Hepatocyte (in vitro differentiated cells): ENCODE data around the gene ACACB. TPM values are rescaled to one million over a fixed set of nuclear protein-coding genes. Genes with fewer than 3 reads are reported as not detected.

Experiments used
- DNase-seq: peaks from one replicate; pipeline ENCODE4 v3.0.0-alpha.2; 2016; ENCODE audit warnings: low spot score
- H2AFZ ChIP-seq: fragments of 200-600 bp; sonication (generic); 2 replicates; pipeline ENCODE4 v1.6.0; 2016; ENCODE audit warnings: antibody characterized with exemption, mild to moderate bottlenecking
- H3K27ac ChIP-seq: fragments of 200-600 bp; sonication (generic); 2 replicates; pipeline ENCODE4 v1.5.1; 2016; ENCODE audit warnings: mild to moderate bottlenecking
- H3K27me3 ChIP-seq: fragments of 200-600 bp; sonication (generic); 2 replicates; pipeline ENCODE4 v1.6.1; 2016
- H3K36me3 ChIP-seq: fragments of 200-600 bp; sonication (generic); replicated peaks from 2 replicates; pipeline ENCODE4 v1.5.1; 2016; ENCODE audit warnings: low read depth; ENCODE audit not compliant: insufficient read depth
- H3K4me1 ChIP-seq: fragments of 200-600 bp; sonication (generic); 2 replicates; pipeline ENCODE4 v1.5.1; 2016; ENCODE audit warnings: mild to moderate bottlenecking, moderate library complexity; ENCODE audit not compliant: insufficient read depth
- H3K4me2 ChIP-seq: fragments of 200-600 bp; sonication (generic); 2 replicates; pipeline ENCODE4 v1.6.0; 2016
- H3K4me3 ChIP-seq: fragments of 200-600 bp; sonication (generic); 2 replicates; pipeline ENCODE4 v1.5.1; 2016; ENCODE audit warnings: mild to moderate bottlenecking
- H3K79me2 ChIP-seq: fragments of 200-600 bp; sonication (generic); 2 replicates; pipeline ENCODE4 v1.6.0; 2017; ENCODE audit warnings: mild to moderate bottlenecking
- H3K9me2 ChIP-seq: fragments of 200-600 bp; sonication (generic); replicated peaks from 2 replicates; pipeline ENCODE4 v1.6.0; 2017; ENCODE audit warnings: mild to moderate bottlenecking; ENCODE audit not compliant: insufficient read depth
- H3K9me3 ChIP-seq: fragments of 200-600 bp; sonication (generic); 2 replicates; pipeline ENCODE4 v1.5.1; 2016; ENCODE audit warnings: low read depth, mild to moderate bottlenecking
- H4K20me1 ChIP-seq: fragments of 200-600 bp; sonication (generic); 2 replicates; pipeline ENCODE4 v1.6.0; 2016; ENCODE audit warnings: mild to moderate bottlenecking; ENCODE audit not compliant: insufficient read depth, poor library complexity, severe bottlenecking
- EZH2 ChIP-seq: fragments of 200-600 bp; sonication (generic); IDR thresholded peaks from 2 replicates; pipeline ENCODE4 v1.6.1; 2016; ENCODE audit warnings: antibody characterized with exemption, mild to moderate bottlenecking, borderline replicate concordance
- EZH2phosphoT487 ChIP-seq: fragments of 200-600 bp; sonication (generic); IDR thresholded peaks from one replicate; pipeline ENCODE4 v1.6.1; 2018; ENCODE audit warnings: antibody characterized with exemption, mild to moderate bottlenecking, low read depth, moderate library complexity; ENCODE audit not compliant: unreplicated experiment, severe bottlenecking
- WGBS: methylation state at CpG from one replicate; pipeline ENCODE4 v1.1.6; 2016; ENCODE audit warnings: low lambda C conversion rate; ENCODE audit errors: missing lambda C conversion rate; 5-methylcytosine and 5-hydroxymethylcytosine counted together
- polyA plus RNA-seq: library from polyadenylated mRNA; unstranded; fragments of >200 nt; fragmentation: Nextera tagmentation; extraction: Ambion mirVana; gene quantifications from 2 replicates; pipeline ENCODE4 v1.2.1, GENCODE V29; 2016
- total RNA-seq: library from RNA; depleted of rRNA; stranded (reverse); fragments of >200 nt; gene quantifications from 2 replicates; pipeline ENCODE4 v1.2.3, GENCODE V29; 2014
- TF ChIP-seq, protein P1 (sequence below): fragments of 200-600 bp; sonication (generic); IDR thresholded peaks from 2 replicates; pipeline ENCODE4 v1.5.1; 2016; ENCODE audit warnings: antibody characterized with exemption, mild to moderate bottlenecking; ENCODE audit not compliant: poor library complexity

ACACB gene
- total and polyA plus RNA-seq, 2 experiments from 2014 or later: 3.9 to 9.3 TPM

DNA sequence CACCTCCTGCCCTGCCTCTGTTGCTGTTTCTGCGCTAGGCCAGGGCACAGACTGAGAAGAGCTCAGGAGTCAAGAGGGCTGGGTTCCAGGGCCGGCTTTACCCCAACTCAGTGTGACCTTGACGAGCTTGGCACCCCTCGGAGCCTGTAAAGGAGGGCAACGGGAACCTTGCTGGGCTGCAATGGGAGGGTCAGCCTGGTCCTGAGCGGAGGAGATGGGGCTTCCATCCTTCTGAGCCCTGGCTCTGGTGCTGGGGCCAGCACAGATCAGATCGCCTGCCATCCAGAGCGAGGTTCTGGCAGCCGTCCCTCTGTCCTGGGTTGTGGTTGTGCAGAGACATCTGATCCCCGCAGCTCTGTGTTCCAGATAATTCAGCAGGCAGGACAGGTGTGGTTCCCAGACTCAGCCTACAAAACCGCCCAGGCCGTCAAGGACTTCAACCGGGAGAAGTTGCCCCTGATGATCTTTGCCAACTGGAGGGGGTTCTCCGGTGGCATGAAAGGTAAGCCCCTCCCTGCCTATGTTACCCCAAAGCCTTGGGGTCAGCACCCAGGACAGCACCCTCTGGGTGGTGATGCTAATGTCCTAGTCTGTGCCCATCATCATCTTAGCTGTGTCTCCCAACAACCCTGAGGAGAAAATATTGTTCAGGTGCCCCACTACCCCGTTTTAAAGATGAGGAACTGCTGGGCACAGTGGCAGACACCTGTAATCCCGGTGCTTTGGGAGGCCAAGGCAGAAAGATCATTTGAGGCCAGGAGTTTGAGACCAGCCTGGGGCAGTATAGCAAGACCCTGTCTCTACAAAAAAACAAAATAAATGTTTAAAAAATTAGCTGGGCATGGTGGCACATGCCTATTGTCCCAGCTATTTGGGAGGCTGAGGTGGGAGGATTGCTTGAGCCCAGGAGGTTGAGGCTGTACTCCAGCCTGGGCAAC is 142.5 kb downstream of the ACACB start:
- H3K79me2 ChIP-seq: no peaks in the 10 kb centered on the region
- no peaks in the 10 kb centered on the region for H3K36me3 ChIP-seq
- WGBS: 85% methylated on average over 15 of the region's 16 CpGs
- no peak overlapping the region for H2AFZ ChIP-seq
- no peak overlapping the region for H3K27ac ChIP-seq
- TF ChIP-seq EZH2 (no peak), EZH2phosphoT487 (no peak)
- TF ChIP-seq, protein P1, sequence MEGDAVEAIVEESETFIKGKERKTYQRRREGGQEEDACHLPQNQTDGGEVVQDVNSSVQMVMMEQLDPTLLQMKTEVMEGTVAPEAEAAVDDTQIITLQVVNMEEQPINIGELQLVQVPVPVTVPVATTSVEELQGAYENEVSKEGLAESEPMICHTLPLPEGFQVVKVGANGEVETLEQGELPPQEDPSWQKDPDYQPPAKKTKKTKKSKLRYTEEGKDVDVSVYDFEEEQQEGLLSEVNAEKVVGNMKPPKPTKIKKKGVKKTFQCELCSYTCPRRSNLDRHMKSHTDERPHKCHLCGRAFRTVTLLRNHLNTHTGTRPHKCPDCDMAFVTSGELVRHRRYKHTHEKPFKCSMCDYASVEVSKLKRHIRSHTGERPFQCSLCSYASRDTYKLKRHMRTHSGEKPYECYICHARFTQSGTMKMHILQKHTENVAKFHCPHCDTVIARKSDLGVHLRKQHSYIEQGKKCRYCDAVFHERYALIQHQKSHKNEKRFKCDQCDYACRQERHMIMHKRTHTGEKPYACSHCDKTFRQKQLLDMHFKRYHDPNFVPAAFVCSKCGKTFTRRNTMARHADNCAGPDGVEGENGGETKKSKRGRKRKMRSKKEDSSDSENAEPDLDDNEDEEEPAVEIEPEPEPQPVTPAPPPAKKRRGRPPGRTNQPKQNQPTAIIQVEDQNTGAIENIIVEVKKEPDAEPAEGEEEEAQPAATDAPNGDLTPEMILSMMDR: no peak
- DNase-seq: no peak
- no peak overlapping the region for H3K4me3 ChIP-seq
- no peak overlapping the region for H3K4me2 ChIP-seq
- H3K4me1 ChIP-seq: no peaks in the 10 kb centered on the region
- no peaks in the 10 kb centered on the region for H3K9me3 ChIP-seq
- H4K20me1 ChIP-seq: no peaks in the 10 kb centered on the region
- H3K27me3 ChIP-seq: no peaks in the 10 kb centered on the region
- H3K9me2 ChIP-seq: no peaks in the 10 kb centered on the region

DNA sequence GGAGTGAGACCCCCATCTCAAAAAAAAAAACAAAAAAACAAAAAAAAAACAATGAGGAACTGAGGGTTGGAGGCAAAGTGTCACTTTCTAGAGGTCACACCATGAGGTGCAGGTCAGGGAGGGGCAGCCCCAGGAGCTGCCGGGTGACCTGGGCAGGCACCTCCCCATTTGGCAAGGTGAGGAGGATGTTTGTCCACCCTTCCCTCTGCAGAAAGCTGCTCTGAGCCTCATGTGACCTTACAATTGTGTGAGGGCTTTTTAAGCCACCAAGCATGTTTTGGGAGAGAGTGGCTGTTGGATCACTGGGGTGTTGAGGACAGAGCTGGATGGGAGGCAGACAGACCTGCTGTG is 143.1 kb downstream of the ACACB start:
- no peaks in the 10 kb centered on the region for H4K20me1 ChIP-seq
- no peaks in the 10 kb centered on the region for H3K9me2 ChIP-seq
- TF ChIP-seq, protein P1: no peak
- TF ChIP-seq EZH2phosphoT487 (no peak), EZH2 (no peak)
- no peaks in the 10 kb centered on the region for H3K9me3 ChIP-seq
- no peak overlapping the region for H2AFZ ChIP-seq
- no peaks in the 10 kb centered on the region for H3K4me1 ChIP-seq
- H3K4me2 ChIP-seq: no peak overlapping the region
- H3K36me3 ChIP-seq: no peaks in the 10 kb centered on the region
- no peak overlapping the region for H3K4me3 ChIP-seq
- no peak for DNase-seq
- no peak overlapping the region for H3K27ac ChIP-seq
- 96% methylated on average over 1 of the region's 1 CpG for WGBS
- no peaks in the 10 kb centered on the region for H3K79me2 ChIP-seq
- H3K27me3 ChIP-seq: no peaks in the 10 kb centered on the region

DNA sequence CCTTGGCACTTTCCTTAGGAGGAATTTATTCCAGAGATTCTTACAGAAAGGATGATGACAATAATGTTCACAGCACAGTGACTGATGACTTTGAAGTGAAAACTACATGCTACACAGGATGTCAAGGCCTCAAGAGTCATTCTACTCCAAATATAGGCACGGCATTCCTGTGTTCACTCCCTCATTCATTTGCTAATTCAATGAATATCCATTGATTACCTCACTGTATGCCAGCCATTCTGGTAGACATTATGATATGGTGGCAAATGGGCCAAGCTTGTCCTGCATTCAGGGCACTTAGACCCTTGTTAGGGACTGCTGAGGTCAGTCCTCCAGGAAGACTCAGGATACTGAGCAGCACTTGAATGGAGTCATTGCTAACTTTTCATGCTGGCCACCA is 144.7 kb downstream of the ACACB start:
- 96% methylated on average over 1 of the region's 1 CpG for WGBS
- H3K36me3 ChIP-seq: no peaks in the 10 kb centered on the region
- TF ChIP-seq, protein P1: no peak
- TF ChIP-seq EZH2 (no peak), EZH2phosphoT487 (no peak)
- no peak overlapping the region for H3K27ac ChIP-seq
- H3K4me3 ChIP-seq: no peak overlapping the region
- no peak for DNase-seq
- no peaks in the 10 kb centered on the region for H3K9me2 ChIP-seq
- no peak overlapping the region for H2AFZ ChIP-seq
- H4K20me1 ChIP-seq: no peaks in the 10 kb centered on the region
- H3K4me1 ChIP-seq: no peaks in the 10 kb centered on the region
- no peaks in the 10 kb centered on the region for H3K79me2 ChIP-seq
- no peaks in the 10 kb centered on the region for H3K9me3 ChIP-seq
- no peaks in the 10 kb centered on the region for H3K27me3 ChIP-seq
- H3K4me2 ChIP-seq: no peak overlapping the region
